Activated T-helper 1 cell treated with Interleukin-2 at 50 U/mL for 16 hours (primary cell): Measurements from ENCODE around the gene FAP.

Experiments used
- DNase-seq: peaks from one replicate; pipeline ENCODE4 v3.0.0-alpha.2; 2020; ENCODE audit warnings: low read depth

The FAP gene

DNA sequence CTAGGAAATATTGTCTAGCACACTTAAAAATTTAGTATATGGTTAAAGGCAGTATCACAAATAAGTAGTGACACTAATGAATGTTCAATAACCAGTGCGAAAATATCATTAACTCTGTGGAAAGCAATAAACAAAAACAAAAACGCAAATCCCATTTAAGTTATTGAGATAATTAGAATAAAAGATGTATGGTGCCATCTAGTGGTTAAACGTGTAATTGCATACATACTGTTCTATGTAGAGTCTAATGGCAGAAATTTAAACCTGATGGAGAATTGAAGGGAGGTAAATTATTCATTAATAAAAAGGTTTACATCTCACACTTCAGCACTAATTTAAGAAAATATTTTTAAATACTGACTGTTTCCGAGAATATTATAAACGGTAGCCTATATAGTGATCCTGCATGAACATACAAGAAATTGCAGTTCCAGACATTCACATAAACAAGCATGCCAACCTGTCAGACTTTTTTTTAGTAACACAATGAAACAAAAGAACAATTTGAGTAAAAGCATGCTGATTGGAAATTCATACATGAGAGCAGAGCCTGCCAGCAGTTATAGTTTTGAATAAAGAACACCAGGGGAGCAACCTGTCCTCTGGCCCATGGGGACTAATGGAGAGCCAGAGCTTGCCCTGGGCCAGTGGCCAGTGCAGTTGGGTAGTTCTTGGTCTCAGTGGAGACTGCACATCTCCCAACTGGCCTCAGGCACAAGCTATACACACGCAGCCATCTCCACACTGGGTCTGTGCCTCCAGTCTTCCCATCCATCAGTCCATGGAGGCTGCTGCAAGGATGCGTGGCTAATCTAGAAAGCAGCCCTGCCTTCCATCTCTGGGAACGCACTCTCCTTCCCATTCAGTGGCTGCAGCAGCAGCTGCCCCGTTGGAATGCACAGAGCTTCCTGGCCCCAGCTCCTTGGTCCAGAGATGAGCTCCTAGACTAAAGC lies 119.2 kb downstream of the FAP start:
- no peak for DNase-seq
